Neural cell (in vitro differentiated cells): ENCODE measurements around the gene CPXM2. TPM values are rescaled to one million over a fixed set of nuclear protein-coding genes. Genes with fewer than 3 reads are reported as not detected.

ENCODE experiments used
- H2AFZ ChIP-seq: fragments of 200-600, 300-800 bp; sonication (generic), shearing (Covaris generic); 2 replicates; pipeline ENCODE4 v1.6.0; 2014; ENCODE audit warnings: low read depth, mild to moderate bottlenecking, antibody characterized with exemption, low read length, moderate library complexity
- H3F3A ChIP-seq: fragments of 200-600 bp; shearing (Covaris generic); 2 replicates; pipeline ENCODE4 v1.6.1; 2016; ENCODE audit warnings: mild to moderate bottlenecking, moderate library complexity, mixed read lengths, antibody characterized with exemption, low read length; ENCODE audit not compliant: insufficient read depth, poor library complexity, severe bottlenecking
- H3K27ac ChIP-seq: fragments of 200-600, 300-800 bp; sonication (generic), shearing (Covaris generic); 2 replicates; pipeline ENCODE4 v1.5.1; 2014; ENCODE audit warnings: mild to moderate bottlenecking, low read length, moderate library complexity
- H3K27me3 ChIP-seq: fragments of 300-800, 200-600 bp; sonication (generic), shearing (Covaris generic); 2 replicates; pipeline ENCODE4 v1.6.0; 2014; ENCODE audit warnings: mild to moderate bottlenecking, low read depth, low read length, moderate library complexity; ENCODE audit not compliant: insufficient read depth
- H3K36me3 ChIP-seq: fragments of 300-800, 200-600 bp; sonication (generic), shearing (Covaris generic); 2 replicates; pipeline ENCODE4 v1.5.1; 2014; ENCODE audit warnings: mild to moderate bottlenecking, antibody characterized with exemption, low read length, moderate library complexity; ENCODE audit not compliant: insufficient read depth
- H3K4me2 ChIP-seq: fragments of 300-800, 200-600 bp; sonication (generic), shearing (Covaris generic); 2 replicates; pipeline ENCODE4 v1.6.0; 2014; ENCODE audit warnings: mild to moderate bottlenecking, low read length
- H3K4me3 ChIP-seq: fragments of 300-800, 200-600 bp; sonication (generic), shearing (Covaris generic); 2 replicates; pipeline ENCODE4 v1.5.1; 2014; ENCODE audit warnings: mild to moderate bottlenecking, low read length, moderate library complexity
- H3K79me2 ChIP-seq: fragments of 200-600 bp; shearing (Covaris generic); replicated peaks from 2 replicates; pipeline ENCODE4 v1.6.0; 2014; ENCODE audit warnings: mild to moderate bottlenecking, low read length, moderate library complexity; ENCODE audit not compliant: insufficient read depth
- H3K9ac ChIP-seq: fragments of 300-800, 200-600 bp; sonication (generic), shearing (Covaris generic); 2 replicates; pipeline ENCODE4 v1.6.1; 2016; ENCODE audit warnings: mild to moderate bottlenecking, low read length, mixed read lengths
- H3K9me2 ChIP-seq: fragments of 200-600 bp; shearing (Covaris generic); 2 replicates; pipeline ENCODE4 v1.6.1; 2016; ENCODE audit warnings: mild to moderate bottlenecking, low read length, mixed read lengths; ENCODE audit not compliant: insufficient read depth
- H3K9me3 ChIP-seq: fragments of 200-600, 300-800 bp; sonication (generic), shearing (Covaris generic); 2 replicates; pipeline ENCODE4 v1.6.1; 2016; ENCODE audit warnings: mild to moderate bottlenecking, mixed run types, low read length, moderate library complexity, mixed read lengths
- H4K20me1 ChIP-seq: fragments of 200-600 bp; shearing (Covaris generic); 2 replicates; pipeline ENCODE4 v1.6.1; 2016; ENCODE audit warnings: mild to moderate bottlenecking, mixed run types; ENCODE audit not compliant: insufficient read depth
- CTCF ChIP-seq: fragments of 450-650 bp; IDR thresholded peaks from 2 replicates; pipeline ENCODE4 v1.5.1; 2014; ENCODE audit warnings: antibody characterized with exemption, mild to moderate bottlenecking, moderate library complexity; ENCODE audit not compliant: poor library complexity, severe bottlenecking
- EP300 ChIP-seq: fragments of 450-650 bp; conservative IDR thresholded peaks from 2 replicates; pipeline ENCODE4 v1.6.1; 2014; ENCODE audit warnings: antibody characterized with exemption, mild to moderate bottlenecking, moderate library complexity; ENCODE audit not compliant: poor library complexity, severe bottlenecking
- EZH2 ChIP-seq: fragments of 200-600, 300-800 bp; shearing (Covaris generic), sonication (generic); IDR thresholded peaks from 2 replicates; pipeline ENCODE4 v1.6.1; 2014; ENCODE audit warnings: antibody characterized with exemption, low read length, borderline replicate concordance, mild to moderate bottlenecking; ENCODE audit not compliant: insufficient read depth, poor library complexity, severe bottlenecking
- MXI1 ChIP-seq: fragments of 450-650 bp; conservative IDR thresholded peaks from 2 replicates; pipeline ENCODE4 v1.6.1; 2014; ENCODE audit warnings: antibody characterized with exemption, mild to moderate bottlenecking; ENCODE audit not compliant: poor library complexity, severe bottlenecking
- POLR2AphosphoS5 ChIP-seq: IDR thresholded peaks from 2 replicates; pipeline ENCODE4 v1.6.1; 2012
- RAD21 ChIP-seq: fragments of 450-650 bp; conservative IDR thresholded peaks from 2 replicates; pipeline ENCODE4 v1.6.1; 2014; ENCODE audit warnings: antibody characterized with exemption, mild to moderate bottlenecking, moderate library complexity
- REST ChIP-seq: IDR thresholded peaks from 2 replicates; pipeline ENCODE4 v1.6.1; 2012; ENCODE audit warnings: borderline replicate concordance
- SMC3 ChIP-seq: fragments of 450-650 bp; conservative IDR thresholded peaks from 2 replicates; pipeline ENCODE4 v1.6.1; 2014; ENCODE audit warnings: antibody characterized with exemption, mild to moderate bottlenecking, moderate library complexity; ENCODE audit not compliant: poor library complexity
- TAF1 ChIP-seq: IDR thresholded peaks from 2 replicates; pipeline ENCODE4 v1.6.1; 2012; ENCODE audit warnings: low read depth
- polyA plus RNA-seq: library from polyadenylated mRNA; depleted of rRNA; stranded (reverse); fragments of >200 nt; gene quantifications from 2 replicates; pipeline ENCODE4 v1.2.3, GENCODE V29; 2014

The CPXM2 gene
- polyA plus RNA-seq, 1 donor from 2014 or later: not detected

GRCh38 chr10:123888751-123889150 is 2.9 kb downstream of the CPXM2 start:
- no peak overlapping the region for H3K4me2 ChIP-seq
- peaks cover 28% of the 10 kb centered on the region for H3K27me3 ChIP-seq
- H3F3A ChIP-seq: no peaks in the 10 kb centered on the region
- no peak for TF ChIP-seq CTCF
- no peak for TF ChIP-seq RAD21
- no peak for TF ChIP-seq EP300
- no peak overlapping the region for H3K4me3 ChIP-seq
- no peak overlapping the region for H3K27ac ChIP-seq
- H3K9me2 ChIP-seq: no peaks in the 10 kb centered on the region
- no peaks in the 10 kb centered on the region for H3K79me2 ChIP-seq
- H3K9me3 ChIP-seq: no peaks in the 10 kb centered on the region
- H3K36me3 ChIP-seq: no peaks in the 10 kb centered on the region
- H3K9ac ChIP-seq: no peak overlapping the region
- H2AFZ ChIP-seq: no peak overlapping the region
- H4K20me1 ChIP-seq: no peaks in the 10 kb centered on the region

GRCh38 chr10:123888256-123888655 is 3.4 kb downstream of the CPXM2 start:
- Histone ChIP-seq H3K9me3 (no peaks in the 10 kb centered on the region), H3F3A (no peaks in the 10 kb centered on the region), H3K79me2 (no peaks in the 10 kb centered on the region), H3K9me2 (no peaks in the 10 kb centered on the region), H4K20me1 (no peaks in the 10 kb centered on the region), H3K4me3 (no peak overlapping the region), H3K27me3 (peaks cover 28% of the 10 kb centered on the region), H2AFZ (no peak overlapping the region), H3K4me2 (no peak overlapping the region), H3K9ac (no peak overlapping the region), H3K27ac (no peak overlapping the region), H3K36me3 (no peaks in the 10 kb centered on the region)
- TF ChIP-seq SMC3: no peak
- TF ChIP-seq MXI1: no peak
- no peak for TF ChIP-seq RAD21
- no peak for TF ChIP-seq EP300
- no peak for TF ChIP-seq CTCF
- TF ChIP-seq POLR2AphosphoS5: no peak
- TF ChIP-seq EZH2: no peak
- TF ChIP-seq REST: no peak
- TF ChIP-seq TAF1: no peak
